Fibroblast of villous mesenchyme (primary cell): ENCODE data around the gene SLC4A8. TPM values are rescaled to one million over a fixed set of nuclear protein-coding genes. Genes with fewer than 3 reads are reported as not detected.

Experiments
- DNase-seq: peaks from one replicate; pipeline ENCODE4 v3.0.0-alpha.2; 2010; ENCODE audit warnings: low read depth
- H3K4me3 ChIP-seq: 2 replicates; pipeline ENCODE4 v1.5.1; 2011; ENCODE audit warnings: low read depth, mild to moderate bottlenecking, low read length
- total RNA-seq: library from RNA; depleted of rRNA; stranded (reverse); fragments of >200 nt; gene quantifications from 2 replicates; pipeline ENCODE4 v1.2.3, GENCODE V29; 2012
- TF ChIP-seq, protein P1 (sequence below): IDR thresholded peaks from 2 replicates; pipeline ENCODE4 v1.5.1; 2012; ENCODE audit warnings: low read depth, mild to moderate bottlenecking, low read length; ENCODE audit not compliant: insufficient read depth

SLC4A8 gene
- total RNA-seq, 1 donor, result 6.9 TPM

GRCh38 chr12:51484119-51484518, 59.5 kb downstream of the SLC4A8 start:
- TF ChIP-seq, protein P1, sequence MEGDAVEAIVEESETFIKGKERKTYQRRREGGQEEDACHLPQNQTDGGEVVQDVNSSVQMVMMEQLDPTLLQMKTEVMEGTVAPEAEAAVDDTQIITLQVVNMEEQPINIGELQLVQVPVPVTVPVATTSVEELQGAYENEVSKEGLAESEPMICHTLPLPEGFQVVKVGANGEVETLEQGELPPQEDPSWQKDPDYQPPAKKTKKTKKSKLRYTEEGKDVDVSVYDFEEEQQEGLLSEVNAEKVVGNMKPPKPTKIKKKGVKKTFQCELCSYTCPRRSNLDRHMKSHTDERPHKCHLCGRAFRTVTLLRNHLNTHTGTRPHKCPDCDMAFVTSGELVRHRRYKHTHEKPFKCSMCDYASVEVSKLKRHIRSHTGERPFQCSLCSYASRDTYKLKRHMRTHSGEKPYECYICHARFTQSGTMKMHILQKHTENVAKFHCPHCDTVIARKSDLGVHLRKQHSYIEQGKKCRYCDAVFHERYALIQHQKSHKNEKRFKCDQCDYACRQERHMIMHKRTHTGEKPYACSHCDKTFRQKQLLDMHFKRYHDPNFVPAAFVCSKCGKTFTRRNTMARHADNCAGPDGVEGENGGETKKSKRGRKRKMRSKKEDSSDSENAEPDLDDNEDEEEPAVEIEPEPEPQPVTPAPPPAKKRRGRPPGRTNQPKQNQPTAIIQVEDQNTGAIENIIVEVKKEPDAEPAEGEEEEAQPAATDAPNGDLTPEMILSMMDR, result no peak
- no peak overlapping the region for H3K4me3 ChIP-seq
- no peak for DNase-seq

- no peak for DNase-seq
- TF ChIP-seq, protein P1, result no peak
- H3K4me3 ChIP-seq, result no peak overlapping the region
Observed at GRCh38 chr12:51488281-51488680, 63.6 kb downstream of the SLC4A8 start.

DNA sequence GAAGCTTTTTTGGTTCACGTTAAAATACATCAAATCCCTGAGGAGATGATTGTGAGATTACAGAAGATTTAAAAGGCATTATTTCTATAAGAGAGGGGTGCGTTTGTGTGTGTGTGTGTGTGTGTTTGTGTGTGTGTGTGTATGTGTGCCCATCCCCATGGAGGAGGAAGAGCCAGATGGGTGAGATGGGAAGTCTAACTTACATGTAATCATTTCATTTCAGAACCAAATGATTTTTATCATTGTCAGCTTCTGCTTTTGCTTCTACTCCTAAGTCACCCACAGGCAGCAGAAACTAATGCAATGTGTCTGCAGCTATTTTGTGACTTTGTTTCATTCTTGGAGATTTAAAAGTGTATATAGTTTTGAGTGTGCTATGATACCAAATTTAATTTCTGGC, 68.7 kb downstream of the SLC4A8 start:
- TF ChIP-seq, protein P1, result no peak
- no peak overlapping the region for H3K4me3 ChIP-seq
- no peak for DNase-seq

DNA sequence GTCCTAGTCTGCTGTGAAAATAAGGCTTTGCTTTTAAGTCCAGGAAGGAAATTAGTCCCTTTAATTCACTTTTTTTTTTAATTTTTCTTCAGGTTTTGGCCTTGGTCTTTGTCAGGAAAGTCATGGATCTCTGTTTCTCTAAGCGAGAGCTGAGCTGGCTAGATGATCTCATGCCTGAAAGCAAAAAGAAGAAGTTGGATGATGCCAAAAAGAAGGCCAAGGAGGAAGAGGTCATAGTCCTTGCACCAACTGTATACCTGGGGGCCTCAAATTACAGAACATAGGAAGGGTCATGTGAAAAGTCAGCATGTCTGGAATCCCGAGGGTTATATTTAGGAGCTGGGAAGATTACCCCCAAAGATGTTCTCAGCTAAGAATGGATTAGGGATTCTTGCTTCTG, 72.3 kb downstream of the SLC4A8 start:
- TF ChIP-seq, protein P1, result no peak
- no peak overlapping the region for H3K4me3 ChIP-seq
- DNase-seq, result no peak

DNA sequence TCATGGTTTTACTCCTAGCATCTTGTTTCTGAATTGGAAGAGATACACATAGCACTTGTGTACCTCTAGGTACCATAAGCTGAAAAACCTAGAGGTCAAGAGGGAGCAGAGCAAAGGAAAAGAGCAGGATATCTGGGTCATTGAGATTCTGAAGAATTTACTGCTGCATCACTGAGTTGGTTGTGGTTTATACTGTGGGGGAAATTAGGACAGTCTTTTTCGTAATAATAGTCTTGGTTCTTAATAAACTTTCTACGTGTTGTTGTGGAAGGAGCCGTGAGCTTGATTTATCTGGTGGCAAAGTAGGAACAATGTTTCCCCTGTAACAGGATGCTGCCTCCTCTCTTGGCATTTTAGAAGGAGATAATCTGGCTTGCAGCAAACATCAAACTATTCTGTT, 80.2 kb downstream of the SLC4A8 start:
- no peak overlapping the region for H3K4me3 ChIP-seq
- TF ChIP-seq, protein P1, result no peak
- no peak for DNase-seq

GRCh38 chr12:51505360-51506105, 80.9 kb downstream of the SLC4A8 start:
- TF ChIP-seq, protein P1, result no peak
- DNase-seq, result no peak
- H3K4me3 ChIP-seq, result no peak overlapping the region

DNA sequence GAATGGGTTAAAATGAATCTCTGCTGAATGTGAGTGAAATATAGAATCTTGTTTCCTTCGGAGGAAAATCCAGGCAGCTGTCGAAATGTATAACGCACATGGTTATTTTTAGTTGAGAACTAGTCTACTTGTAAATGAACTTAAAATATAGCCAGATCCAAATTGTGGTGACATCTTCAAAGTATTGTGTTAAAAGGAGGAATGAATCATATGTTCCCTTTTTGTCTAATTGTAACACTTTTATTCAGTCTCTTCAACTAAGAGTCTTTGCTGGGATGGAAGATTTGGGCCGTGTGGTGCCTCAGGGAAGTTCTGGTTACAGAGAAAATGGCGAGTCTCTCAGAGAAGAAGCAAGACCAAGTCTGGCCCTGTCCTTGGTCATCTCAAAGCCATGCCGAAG, 82.5 kb downstream of the SLC4A8 start:
- TF ChIP-seq, protein P1, result no peak
- no peak for DNase-seq
- no peak overlapping the region for H3K4me3 ChIP-seq
